Endothelial cell (in vitro differentiated cells): ENCODE data around the gene UMOD. TPM values are rescaled to one million over a fixed set of nuclear protein-coding genes. Genes with fewer than 3 reads are reported as not detected.

Source experiments
- DNase-seq: peaks from one replicate; pipeline ENCODE4 v3.0.0; 2021; ENCODE audit warnings: low spot score
- H3K27ac Mint-ChIP-seq: one replicate; pipeline ENCODE4 v1.8.0; 2021; ENCODE audit warnings: mixed read lengths, inconsistent platforms; ENCODE audit not compliant: unreplicated experiment
- H3K27me3 Mint-ChIP-seq: one replicate; pipeline ENCODE4 v1.8.0; 2021; ENCODE audit warnings: mild to moderate bottlenecking, moderate library complexity, mixed read lengths, inconsistent platforms; ENCODE audit not compliant: unreplicated experiment
- H3K36me3 Mint-ChIP-seq: one replicate; pipeline ENCODE4 v1.8.0; 2021; ENCODE audit warnings: mild to moderate bottlenecking, low read depth, mixed read lengths, inconsistent platforms; ENCODE audit not compliant: unreplicated experiment
- H3K4me1 Mint-ChIP-seq: one replicate; pipeline ENCODE4 v1.8.0; 2021; ENCODE audit warnings: mild to moderate bottlenecking, mixed read lengths, inconsistent platforms; ENCODE audit not compliant: unreplicated experiment
- H3K4me3 Mint-ChIP-seq: one replicate; pipeline ENCODE4 v1.8.0; 2021; ENCODE audit warnings: mild to moderate bottlenecking, mixed read lengths, inconsistent platforms; ENCODE audit not compliant: unreplicated experiment
- H3K9me3 Mint-ChIP-seq: one replicate; pipeline ENCODE4 v1.8.0; 2021; ENCODE audit warnings: mixed read lengths, inconsistent platforms; ENCODE audit not compliant: unreplicated experiment
- CTCF ChIP-seq: fragments of 200-600 bp; sonication (generic); IDR thresholded peaks from one replicate; pipeline ENCODE4 v1.5.0; 2021; ENCODE audit warnings: antibody characterized with exemption; ENCODE audit not compliant: unreplicated experiment
- total RNA-seq: library from RNA; stranded (reverse); fragmentation: NEBNext Ultra II Directional; extraction: Animal tissue kit (Norgen Biotek cat#: 25700); gene quantifications from one replicate; pipeline ENCODE4 v1.2.1, GENCODE V29; 2021; ENCODE audit not compliant: unreplicated experiment

UMOD gene
- total RNA-seq, 1 donor from 2014 or later, result not detected

- Mint-ChIP-seq H3K4me1 (peaks cover 1% of the 10 kb centered on the region), H3K27me3 (no peaks in the 10 kb centered on the region), H3K36me3 (no peaks in the 10 kb centered on the region), H3K9me3 (no peaks in the 10 kb centered on the region), H3K4me3 (no peak overlapping the region), H3K27ac (no peak overlapping the region)
- no peak for DNase-seq
- peak; percentile 24 for TF ChIP-seq CTCF
Observed at GRCh38 chr16:20349615-20350014, 2.9 kb downstream of the UMOD start.

- no peaks in the 10 kb centered on the region for H3K9me3 Mint-ChIP-seq
- no peak overlapping the region for H3K4me3 Mint-ChIP-seq
- H3K36me3 Mint-ChIP-seq, result no peaks in the 10 kb centered on the region
- no peaks in the 10 kb centered on the region for H3K4me1 Mint-ChIP-seq
- H3K27me3 Mint-ChIP-seq, result no peaks in the 10 kb centered on the region
- TF ChIP-seq CTCF, result peak; percentile 24
- no peak overlapping the region for H3K27ac Mint-ChIP-seq
- peak; percentile 4 for DNase-seq
Observed at GRCh38 chr16:20348365-20349185, 3.9 kb downstream of the UMOD start.

GRCh38 chr16:20347666-20348364 is 4.7 kb downstream of the UMOD start:
- no peaks in the 10 kb centered on the region for H3K36me3 Mint-ChIP-seq
- H3K27ac Mint-ChIP-seq, result no peak overlapping the region
- no peaks in the 10 kb centered on the region for H3K9me3 Mint-ChIP-seq
- H3K27me3 Mint-ChIP-seq, result no peaks in the 10 kb centered on the region
- TF ChIP-seq CTCF, result no peak
- DNase-seq, result no peak
- no peaks in the 10 kb centered on the region for H3K4me1 Mint-ChIP-seq
- H3K4me3 Mint-ChIP-seq, result no peak overlapping the region

GRCh38 chr16:20344611-20345010 is 7.9 kb downstream of the UMOD start:
- no peaks in the 10 kb centered on the region for H3K36me3 Mint-ChIP-seq
- no peak overlapping the region for H3K27ac Mint-ChIP-seq
- H3K9me3 Mint-ChIP-seq, result no peaks in the 10 kb centered on the region
- H3K4me3 Mint-ChIP-seq, result no peak overlapping the region
- H3K27me3 Mint-ChIP-seq, result peaks cover 3% of the 10 kb centered on the region
- DNase-seq, result no peak
- H3K4me1 Mint-ChIP-seq, result no peaks in the 10 kb centered on the region
- no peak for TF ChIP-seq CTCF

- no peak for TF ChIP-seq CTCF
- DNase-seq, result no peak
- H3K9me3 Mint-ChIP-seq, result no peaks in the 10 kb centered on the region
- no peaks in the 10 kb centered on the region for H3K4me1 Mint-ChIP-seq
- no peak overlapping the region for H3K4me3 Mint-ChIP-seq
- H3K36me3 Mint-ChIP-seq, result no peaks in the 10 kb centered on the region
- H3K27me3 Mint-ChIP-seq, result peaks cover 6% of the 10 kb centered on the region
- no peak overlapping the region for H3K27ac Mint-ChIP-seq
Observed at GRCh38 chr16:20339744-20340143, 12.8 kb downstream of the UMOD start.
